Natural killer cell (primary cell): ENCODE data around the gene PDE6G. TPM values are rescaled to one million over a fixed set of nuclear protein-coding genes. Genes with fewer than 3 reads are reported as not detected.
"Not testable (repeated sequence)": the region's sequence is repeated elsewhere in the genome, so short reads cannot be mapped to it uniquely, and the experiment has no call there.

ENCODE experiments used
- ATAC-seq, 3 donors: fragments of 150-1000 bp in 2 of 3; fragments of 200-7000 bp in 1 of 3; cut with Tn5 transposase; 1 replicate in 1 of 3; 2 replicates in 2 of 3; pipeline ENCODE4 v1.10.0; 2021; ENCODE audit warnings: mild to moderate bottlenecking in 2 of 3, moderate library complexity in 2 of 3
- DNase-seq, 2 donors: peaks; one replicate each; pipeline versions ENCODE4 v3.0.0 to v3.0.0-alpha.2; 2013 to 2021; ENCODE audit warnings: mixed read lengths in 1 of 2
- H3K27ac ChIP-seq: one replicate; pipeline ENCODE4 v1.5.1; 2013; ENCODE audit warnings: mild to moderate bottlenecking, low read length
- H3K27me3 ChIP-seq: one replicate; pipeline ENCODE4 v1.6.1; 2013; ENCODE audit warnings: low read length; ENCODE audit not compliant: control insufficient read depth, insufficient read depth
- H3K36me3 ChIP-seq: one replicate; pipeline ENCODE4 v1.6.1; 2013; ENCODE audit warnings: low read length; ENCODE audit not compliant: control insufficient read depth, insufficient read depth
- H3K4me1 ChIP-seq: one replicate; pipeline ENCODE4 v1.6.1; 2013; ENCODE audit warnings: low read length; ENCODE audit not compliant: control insufficient read depth, insufficient read depth
- H3K4me3 ChIP-seq: one replicate; pipeline ENCODE4 v1.5.1; 2013; ENCODE audit warnings: low read length
- H3K9me3 ChIP-seq: one replicate; pipeline ENCODE4 v1.6.1; 2013; ENCODE audit warnings: low read length; ENCODE audit not compliant: control insufficient read depth, insufficient read depth
- H3K27ac Mint-ChIP-seq, 2 donors: one replicate each; pipeline ENCODE4 v1.8.0; 2022; ENCODE audit warnings: mild to moderate bottlenecking in 2 of 2, mixed read lengths in 2 of 2, moderate library complexity in 1 of 2
- H3K27me3 Mint-ChIP-seq, 2 donors: one replicate each; pipeline ENCODE4 v1.8.0; 2022; ENCODE audit warnings: low read depth in 2 of 2, mixed read lengths in 2 of 2
- H3K36me3 Mint-ChIP-seq: one replicate; pipeline ENCODE4 v1.8.0; 2022; ENCODE audit warnings: mixed read lengths
- H3K4me1 Mint-ChIP-seq, 2 donors: one replicate each; pipeline ENCODE4 v1.8.0; 2022; ENCODE audit warnings: mixed read lengths in 2 of 2
- H3K4me3 Mint-ChIP-seq: one replicate; pipeline ENCODE4 v1.8.0; 2022; ENCODE audit warnings: mild to moderate bottlenecking, moderate library complexity, mixed read lengths
- H3K9me3 Mint-ChIP-seq, 2 donors: one replicate each; pipeline ENCODE4 v1.8.0; 2022; ENCODE audit warnings: mixed read lengths in 2 of 2
- WGBS: methylation state at CpG from one replicate; pipeline ENCODE4 v1.1.7; 2013; ENCODE audit warnings: missing lambda C conversion rate; ENCODE audit not compliant: insufficient coverage; 5-methylcytosine and 5-hydroxymethylcytosine counted together
- intact Hi-C: fragments of 100-400 bp; cut with micrococcal nuclease; formaldehyde crosslinking; loops from one replicate; pipeline ENCODE4 v1.14.2; 2022
- total RNA-seq, 4 donors: library from RNA; stranded (reverse); fragments of 120-200 nt in 1 of 4; gene quantifications; one replicate each; pipeline versions ENCODE4 v1.2.3 to v1.2.4, GENCODE V29; 2013 to 2022
- TF ChIP-seq, protein P1 (sequence below): fragments of 200-600 bp; IDR thresholded peaks from one replicate; pipeline ENCODE4 v1.8.0; 2022; ENCODE audit warnings: antibody characterized with exemption

Gene PDE6G
- total RNA-seq, 3 donors from 2014 or later (not counting 1 experiment from before 2014, with no cell fraction given) = 21.9 to 42.8 (median 26.6) TPM

DNA sequence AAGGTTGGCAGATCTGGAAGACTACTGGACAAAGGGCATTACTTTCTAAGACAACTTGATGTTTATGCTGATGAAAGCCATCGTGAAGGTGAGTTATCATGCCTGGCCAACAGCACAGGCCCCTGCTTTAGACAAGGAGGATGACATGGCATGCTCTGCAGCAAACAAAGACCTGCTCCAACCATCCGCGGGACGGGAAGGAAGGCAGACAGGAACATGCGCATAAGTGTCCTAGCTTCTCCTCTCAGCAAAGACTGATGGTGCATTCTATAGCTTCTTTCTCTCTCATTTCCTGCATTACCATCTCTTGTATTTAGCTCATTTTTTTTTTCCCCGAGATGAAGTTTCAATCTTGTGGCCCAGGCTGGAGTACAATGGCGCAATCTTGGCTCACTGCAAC, 24.9 kb downstream of the PDE6G start:
- TF ChIP-seq, protein P1, sequence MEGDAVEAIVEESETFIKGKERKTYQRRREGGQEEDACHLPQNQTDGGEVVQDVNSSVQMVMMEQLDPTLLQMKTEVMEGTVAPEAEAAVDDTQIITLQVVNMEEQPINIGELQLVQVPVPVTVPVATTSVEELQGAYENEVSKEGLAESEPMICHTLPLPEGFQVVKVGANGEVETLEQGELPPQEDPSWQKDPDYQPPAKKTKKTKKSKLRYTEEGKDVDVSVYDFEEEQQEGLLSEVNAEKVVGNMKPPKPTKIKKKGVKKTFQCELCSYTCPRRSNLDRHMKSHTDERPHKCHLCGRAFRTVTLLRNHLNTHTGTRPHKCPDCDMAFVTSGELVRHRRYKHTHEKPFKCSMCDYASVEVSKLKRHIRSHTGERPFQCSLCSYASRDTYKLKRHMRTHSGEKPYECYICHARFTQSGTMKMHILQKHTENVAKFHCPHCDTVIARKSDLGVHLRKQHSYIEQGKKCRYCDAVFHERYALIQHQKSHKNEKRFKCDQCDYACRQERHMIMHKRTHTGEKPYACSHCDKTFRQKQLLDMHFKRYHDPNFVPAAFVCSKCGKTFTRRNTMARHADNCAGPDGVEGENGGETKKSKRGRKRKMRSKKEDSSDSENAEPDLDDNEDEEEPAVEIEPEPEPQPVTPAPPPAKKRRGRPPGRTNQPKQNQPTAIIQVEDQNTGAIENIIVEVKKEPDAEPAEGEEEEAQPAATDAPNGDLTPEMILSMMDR = no peak
- peaks cover 9 to 21% of the 10 kb centered on the region in 2 donors for H3K4me1 Mint-ChIP-seq
- peaks cover 13% of the 10 kb centered on the region for H3K4me1 ChIP-seq
- H3K4me3 ChIP-seq = no peak overlapping the region
- H3K9me3 ChIP-seq = no peaks in the 10 kb centered on the region
- H3K4me3 Mint-ChIP-seq = no peak overlapping the region
- intact Hi-C loops = no loop called here
- DNase-seq (no peak), ATAC-seq (no peak)
- no peak overlapping the region for H3K27ac ChIP-seq
- H3K36me3 ChIP-seq = peaks cover 14% of the 10 kb centered on the region
- H3K9me3 Mint-ChIP-seq = no peaks in the 10 kb centered on the region
- no peaks in the 10 kb centered on the region for H3K27me3 ChIP-seq
- H3K36me3 Mint-ChIP-seq = no peaks in the 10 kb centered on the region
- H3K27ac Mint-ChIP-seq = no peak overlapping the region
- 92% methylated on average over 6 of the region's 7 CpGs for WGBS
- H3K27me3 Mint-ChIP-seq = no peaks in the 10 kb centered on the region

DNA sequence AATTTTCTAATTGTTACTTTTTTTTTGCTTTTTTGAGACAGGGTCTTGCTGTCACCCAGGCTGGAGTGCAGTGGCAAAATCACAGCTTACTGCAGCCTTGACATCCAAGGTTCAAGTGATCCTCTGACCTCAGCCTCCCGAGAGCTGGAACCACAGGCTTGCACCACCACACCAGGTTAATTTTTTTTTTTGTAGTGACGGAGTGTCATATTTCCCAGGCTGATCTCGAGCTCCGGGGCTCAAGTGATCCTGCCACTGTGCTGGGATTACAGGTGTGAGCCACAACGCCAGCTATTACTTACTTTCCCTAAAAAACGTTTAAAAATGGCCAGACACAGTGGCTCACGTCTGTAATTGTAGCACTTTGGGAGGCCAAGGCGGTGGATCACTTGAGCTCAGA, 26.1 kb downstream of the PDE6G start:
- intact Hi-C loops = no loop called here
- H3K27ac Mint-ChIP-seq = no peak overlapping the region
- WGBS = 91% methylated on average over 8 of the region's 8 CpGs
- H3K36me3 ChIP-seq = peaks cover 20% of the 10 kb centered on the region
- ATAC-seq = no peak
- TF ChIP-seq, protein P1 = no peak
- H3K9me3 Mint-ChIP-seq = peaks cover 0 to 2% of the 10 kb centered on the region in 2 donors
- no peak overlapping the region for H3K27ac ChIP-seq
- no peaks in the 10 kb centered on the region for H3K27me3 ChIP-seq
- peaks cover 4% of the 10 kb centered on the region for H3K36me3 Mint-ChIP-seq
- H3K4me1 ChIP-seq = peaks cover 1% of the 10 kb centered on the region
- DNase-seq = no peak
- H3K9me3 ChIP-seq = no peaks in the 10 kb centered on the region
- no peaks in the 10 kb centered on the region for H3K27me3 Mint-ChIP-seq
- H3K4me1 Mint-ChIP-seq = peaks cover 0 to 13% of the 10 kb centered on the region in 2 donors
- H3K4me3 Mint-ChIP-seq = no peak overlapping the region
- no peak overlapping the region for H3K4me3 ChIP-seq

DNA sequence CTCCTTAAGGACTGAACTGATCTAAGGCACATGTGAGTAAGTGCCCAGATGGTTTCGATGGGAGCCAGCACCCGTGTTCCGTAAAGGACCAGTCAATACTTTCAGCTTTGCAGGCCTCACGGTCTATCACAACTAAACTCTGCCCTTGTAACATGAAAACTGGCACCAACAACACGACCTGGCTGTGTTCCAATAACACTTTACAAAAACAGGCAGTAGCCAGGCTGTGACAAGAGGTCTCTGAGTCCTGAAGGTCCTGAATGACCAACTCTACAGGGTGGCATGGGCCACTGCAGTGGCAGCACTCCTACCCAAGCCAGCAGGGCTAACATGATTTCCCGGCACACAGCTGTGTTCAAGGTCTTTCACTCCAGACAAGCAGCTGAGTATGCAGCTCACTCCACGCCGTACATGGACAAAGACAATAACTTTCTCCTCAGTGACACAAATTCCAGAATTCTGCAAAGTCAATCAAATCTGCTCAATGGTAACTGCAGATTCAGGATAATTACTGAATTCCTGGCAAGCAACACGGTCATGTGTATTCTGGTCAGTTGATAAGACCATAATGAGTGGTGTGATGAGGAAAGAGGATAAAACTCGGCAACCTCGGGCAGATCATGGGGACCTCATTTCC, 34.7 kb downstream of the PDE6G start:
- H3K4me3 ChIP-seq = no peak overlapping the region
- TF ChIP-seq, protein P1 = no peak
- Mint-ChIP-seq H3K4me1 (peaks cover 4 to 22% of the 10 kb centered on the region in 2 donors), H3K36me3 (peaks cover 31% of the 10 kb centered on the region), H3K4me3 (no peak overlapping the region), H3K27ac (no peak overlapping the region), H3K27me3 (no peaks in the 10 kb centered on the region), H3K9me3 (peaks cover 0 to 8% of the 10 kb centered on the region in 2 donors)
- WGBS = 95% methylated on average over 9 of the region's 11 CpGs
- H3K9me3 ChIP-seq = no peaks in the 10 kb centered on the region
- no peaks in the 10 kb centered on the region for H3K27me3 ChIP-seq
- ATAC-seq (no peak), DNase-seq (no peak)
- no peak overlapping the region for H3K27ac ChIP-seq
- H3K4me1 ChIP-seq = no peaks in the 10 kb centered on the region
- peaks cover 56% of the 10 kb centered on the region for H3K36me3 ChIP-seq
- intact Hi-C loops = no loop called here

DNA sequence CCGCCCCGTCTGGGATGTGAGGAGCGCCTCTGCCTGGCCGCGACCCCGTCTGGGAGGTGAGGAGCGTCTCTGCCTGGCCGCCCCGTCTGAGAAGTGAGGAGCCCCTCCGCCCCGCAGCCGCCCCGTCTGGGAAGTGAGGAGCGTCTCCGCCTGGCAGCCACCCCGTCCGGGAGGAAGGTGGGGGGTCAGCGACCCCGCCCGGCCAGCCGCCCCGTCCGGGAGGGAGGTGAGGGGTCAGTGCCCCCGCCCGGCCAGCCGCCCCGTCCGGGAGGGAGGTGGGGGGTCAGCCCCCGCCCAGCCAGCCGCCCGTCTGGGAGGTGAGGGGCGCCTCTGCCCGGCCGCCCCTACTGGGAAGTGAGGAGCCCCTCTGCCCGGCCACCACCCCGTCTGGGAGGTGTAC, 38.0 kb downstream of the PDE6G start:
- intact Hi-C loops, H3K9me3 ChIP-seq, DNase-seq, H3K9me3 Mint-ChIP-seq, H3K27ac ChIP-seq, H3K4me3 Mint-ChIP-seq, H3K27ac Mint-ChIP-seq, ATAC-seq, H3K27me3 ChIP-seq, H3K4me3 ChIP-seq, H3K27me3 Mint-ChIP-seq, H3K4me1 ChIP-seq: not testable (repeated sequence)
- Mint-ChIP-seq H3K36me3 (peaks cover 15% of the 10 kb centered on the region), H3K4me1 (peaks cover 9 to 32% of the 10 kb centered on the region in 2 donors)
- 97% methylated on average over 31 of the region's 36 CpGs for WGBS
- peaks cover 46% of the 10 kb centered on the region for H3K36me3 ChIP-seq
